ENCODE data around the gene ARHGAP33.
"Not testable (repeated sequence)": the region's sequence is repeated elsewhere in the genome, so short reads cannot be mapped to it uniquely, and the experiment has no call there.

Gene ARHGAP33

DNA sequence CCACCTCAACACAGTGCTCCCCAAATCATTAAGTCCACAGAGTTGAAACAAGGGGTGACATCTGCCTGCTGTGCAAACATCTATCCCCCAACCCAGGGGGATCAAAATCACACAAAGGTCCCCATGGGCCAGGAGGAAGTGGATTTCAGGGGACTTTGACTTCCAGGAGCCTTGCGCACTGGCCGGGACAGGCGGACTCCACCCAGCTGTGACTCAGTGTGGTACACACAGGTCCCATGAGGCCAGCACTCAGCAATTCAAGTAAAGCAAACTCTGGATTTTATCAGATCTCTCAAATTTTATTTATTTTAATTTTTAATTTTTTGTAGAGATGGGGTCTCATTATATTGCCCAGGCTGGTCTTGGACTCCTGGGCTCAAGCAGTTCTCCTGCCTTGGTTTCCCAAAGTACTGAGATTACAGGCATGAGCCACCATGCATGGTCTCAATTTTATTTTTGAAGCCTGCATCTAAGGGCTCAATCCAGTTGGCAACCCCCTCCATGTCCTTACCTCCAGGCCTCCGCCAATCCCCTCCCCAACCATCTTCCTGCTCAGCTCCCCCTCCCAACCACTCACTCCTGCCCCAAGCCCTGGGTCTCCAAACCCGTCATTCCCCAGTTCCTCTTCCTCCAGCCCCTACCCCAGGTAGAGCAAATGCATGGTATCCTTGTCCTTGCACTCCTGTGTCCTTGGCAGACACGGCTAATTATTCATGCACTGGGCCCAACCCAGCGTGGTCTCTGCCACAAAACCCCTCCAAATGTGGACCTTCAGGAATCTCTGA, 18.2 kb downstream of the ARHGAP33 start:
- no peak overlapping the region for H3K4me3 ChIP-seq (ENCODE audit: low read length)
- no peak for TF ChIP-seq ZNF274 (IDR thresholded peaks at IDR 0.05; ENCODE audit: low read depth, low read length)

DNA sequence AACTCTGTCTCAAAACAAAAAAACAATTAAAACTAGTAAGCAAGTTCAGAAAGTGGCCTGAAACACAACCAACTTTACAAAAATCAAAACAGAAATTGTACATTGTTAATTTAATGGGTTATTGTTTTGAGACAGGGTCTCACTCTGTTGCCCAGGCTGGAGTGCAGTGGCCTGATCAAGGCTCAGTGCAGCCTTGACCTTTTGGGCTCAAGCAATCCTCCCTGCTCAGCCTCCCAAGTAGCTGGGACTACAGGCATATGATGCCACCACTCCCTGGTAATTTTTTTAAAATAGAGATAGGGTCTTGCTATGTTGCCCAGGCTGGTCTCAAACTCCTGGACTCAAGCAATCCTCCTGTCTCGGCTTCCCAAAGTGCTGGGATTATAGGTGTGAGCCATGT, 20.2 kb downstream of the ARHGAP33 start:
- not testable (repeated sequence) for H3K4me3 ChIP-seq (ENCODE audit: low read length)

- H3K4me3 ChIP-seq (ENCODE audit: low read length), result no peak overlapping the region
- no peak for TF ChIP-seq ZNF274 (IDR thresholded peaks at IDR 0.05; ENCODE audit: low read depth, low read length)
Measured at GRCh38 chr19:35796645-35797542, 21.5 kb downstream of the ARHGAP33 start.

DNA sequence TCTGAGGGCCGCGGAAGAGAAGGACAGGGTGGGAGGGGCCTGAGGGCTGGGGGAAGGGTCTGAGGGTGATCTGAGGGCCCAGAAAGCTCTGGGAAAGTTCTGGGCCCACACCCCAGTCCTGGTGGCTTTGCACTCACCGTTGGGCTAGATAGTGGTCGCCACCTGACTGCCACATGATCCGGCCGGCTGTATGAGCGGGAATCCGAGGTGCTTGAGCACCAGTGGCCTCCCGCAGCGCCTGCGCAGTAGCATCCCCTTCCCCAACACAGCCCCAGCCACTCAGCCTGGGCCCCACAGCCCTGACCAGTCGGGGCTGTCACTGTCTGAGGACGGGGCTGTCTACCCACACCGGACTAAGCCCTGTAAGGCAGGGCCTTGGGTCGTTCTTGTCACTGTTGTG, 22.3 kb downstream of the ARHGAP33 start:
- TF ChIP-seq ZNF274 (IDR thresholded peaks at IDR 0.05; ENCODE audit: low read depth, low read length), result no peak
- H3K4me3 ChIP-seq (ENCODE audit: low read length), result no peak overlapping the region

DNA sequence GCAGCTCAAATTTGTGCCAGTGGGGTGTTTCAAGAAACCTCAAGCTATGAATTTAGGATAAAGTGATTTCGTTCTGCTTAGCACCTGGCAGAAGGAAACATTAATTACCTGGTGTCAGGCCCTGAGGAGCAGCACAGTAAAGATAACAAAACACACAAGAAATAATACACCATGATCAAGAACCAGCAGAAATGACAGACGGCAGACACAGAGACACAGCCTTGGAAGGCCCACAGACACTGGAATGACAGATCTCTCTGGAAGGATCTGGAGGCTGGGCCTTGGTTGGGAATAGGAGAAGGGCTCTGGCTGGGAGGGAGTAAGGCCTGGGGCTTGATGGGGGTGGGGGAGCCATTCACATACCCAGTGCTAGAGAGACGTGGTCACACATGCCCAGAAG, 26.5 kb downstream of the ARHGAP33 start:
- no peak for TF ChIP-seq ZNF274 (IDR thresholded peaks at IDR 0.05; ENCODE audit: low read depth, low read length)
- H3K4me3 ChIP-seq (ENCODE audit: low read length), result no peak overlapping the region

DNA sequence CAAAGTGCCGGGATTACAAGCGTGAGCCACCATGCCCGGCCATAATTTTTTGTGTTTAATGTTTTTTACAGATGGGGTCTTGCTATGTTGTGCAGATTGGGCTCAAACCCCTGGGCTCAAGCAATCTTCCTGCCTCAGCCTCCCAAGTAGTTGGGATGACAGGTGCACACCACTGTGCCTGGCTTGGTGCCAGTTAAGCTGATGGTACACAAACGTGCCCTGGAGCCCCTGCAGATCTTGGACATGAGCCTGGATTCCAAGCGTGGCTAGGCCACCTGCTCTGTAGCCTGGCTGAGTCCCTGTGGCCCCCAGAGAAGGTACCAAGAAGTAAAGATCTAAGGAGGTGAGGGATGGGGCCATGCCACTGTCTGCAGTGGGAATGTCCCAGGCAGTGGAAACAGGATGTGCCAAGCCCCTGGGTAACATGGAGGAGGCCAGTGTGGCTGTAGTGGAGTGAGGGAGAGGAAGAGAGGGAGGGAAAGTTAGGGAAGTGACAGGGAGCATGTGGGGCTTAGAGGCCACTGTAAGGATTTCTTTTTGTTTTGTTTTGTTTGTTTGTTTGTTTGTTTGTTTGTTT, 30.2 kb downstream of the ARHGAP33 start:
- no peak overlapping the region for H3K4me3 ChIP-seq (ENCODE audit: low read length)
- TF ChIP-seq ZNF274 (IDR thresholded peaks at IDR 0.05; ENCODE audit: low read depth, low read length), result no peak

- no peak overlapping the region for H3K4me3 ChIP-seq (ENCODE audit: low read length)
- no peak for TF ChIP-seq ZNF274 (IDR thresholded peaks at IDR 0.05; ENCODE audit: low read depth, low read length)
Measured at GRCh38 chr19:35806597-35806996, 31.2 kb downstream of the ARHGAP33 start.

GRCh38 chr19:35807633-35808032, 32.3 kb downstream of the ARHGAP33 start:
- no peak overlapping the region for H3K4me3 ChIP-seq (ENCODE audit: low read length)
- no peak for TF ChIP-seq ZNF274 (IDR thresholded peaks at IDR 0.05; ENCODE audit: low read depth, low read length)

DNA sequence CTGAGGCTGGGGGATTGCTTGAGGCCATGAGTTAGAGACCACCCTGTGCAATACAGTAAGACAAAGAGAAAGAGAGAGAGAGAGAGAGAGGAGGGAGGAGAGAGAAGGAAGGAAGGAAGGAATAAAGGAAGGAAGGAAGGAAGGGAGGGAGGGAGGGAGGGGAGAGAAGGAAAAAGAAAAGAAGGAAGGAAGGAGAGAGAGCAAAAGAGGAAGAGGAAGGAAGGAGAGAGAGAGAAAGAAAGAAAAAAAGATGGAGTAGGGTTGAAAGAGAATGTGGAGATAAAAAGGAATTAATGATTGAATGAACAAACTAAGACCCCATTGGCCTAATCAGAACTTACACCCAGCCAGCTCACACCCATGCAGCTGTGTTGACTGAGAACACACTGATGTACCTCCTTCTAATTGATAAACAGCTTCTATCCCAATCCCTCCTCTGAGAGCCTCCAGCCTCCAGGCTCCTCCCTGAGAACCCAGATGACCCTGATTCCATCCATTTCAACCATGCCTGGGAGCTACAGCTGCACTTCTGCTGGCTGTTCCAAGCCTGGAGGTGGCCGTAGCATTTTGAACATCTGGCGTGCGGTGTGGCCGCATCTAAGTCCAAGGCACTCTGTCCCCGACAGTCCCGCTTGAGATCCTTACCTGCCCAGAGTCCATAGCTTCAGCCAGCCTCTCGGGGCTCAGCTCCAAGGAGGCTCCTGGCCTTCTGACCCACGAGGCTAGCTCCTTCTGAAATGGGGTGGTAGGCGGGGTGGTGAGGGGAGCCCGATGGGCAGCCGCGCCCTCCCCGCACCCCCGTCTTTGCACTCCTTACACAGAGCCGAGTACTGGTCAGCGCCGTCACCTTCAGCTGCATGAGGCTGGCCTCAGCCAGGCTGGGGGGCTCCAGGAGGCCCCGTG, 36.2 kb downstream of the ARHGAP33 start:
- TF ChIP-seq ZNF274 (IDR thresholded peaks at IDR 0.05; ENCODE audit: low read depth, low read length), result no peak

GRCh38 chr19:35812220-35813042, 37.1 kb downstream of the ARHGAP33 start, which contains the start of gene PRODH2:
Gene PRODH2 (minus strand): TSS chr19:35812845. CDS start chr19:35812805, 40 bp downstream.
- no peak for TF ChIP-seq ZNF274 (IDR thresholded peaks at IDR 0.05; ENCODE audit: low read depth, low read length)
- no peak within 1 kb of the TSS for H3K4me3 ChIP-seq (ENCODE audit: low read length)

More for the DNA sequence above, 36.2 kb downstream of the ARHGAP33 start:
- H3K4me3 ChIP-seq (ENCODE audit: low read length), result no peak overlapping the region

DNA sequence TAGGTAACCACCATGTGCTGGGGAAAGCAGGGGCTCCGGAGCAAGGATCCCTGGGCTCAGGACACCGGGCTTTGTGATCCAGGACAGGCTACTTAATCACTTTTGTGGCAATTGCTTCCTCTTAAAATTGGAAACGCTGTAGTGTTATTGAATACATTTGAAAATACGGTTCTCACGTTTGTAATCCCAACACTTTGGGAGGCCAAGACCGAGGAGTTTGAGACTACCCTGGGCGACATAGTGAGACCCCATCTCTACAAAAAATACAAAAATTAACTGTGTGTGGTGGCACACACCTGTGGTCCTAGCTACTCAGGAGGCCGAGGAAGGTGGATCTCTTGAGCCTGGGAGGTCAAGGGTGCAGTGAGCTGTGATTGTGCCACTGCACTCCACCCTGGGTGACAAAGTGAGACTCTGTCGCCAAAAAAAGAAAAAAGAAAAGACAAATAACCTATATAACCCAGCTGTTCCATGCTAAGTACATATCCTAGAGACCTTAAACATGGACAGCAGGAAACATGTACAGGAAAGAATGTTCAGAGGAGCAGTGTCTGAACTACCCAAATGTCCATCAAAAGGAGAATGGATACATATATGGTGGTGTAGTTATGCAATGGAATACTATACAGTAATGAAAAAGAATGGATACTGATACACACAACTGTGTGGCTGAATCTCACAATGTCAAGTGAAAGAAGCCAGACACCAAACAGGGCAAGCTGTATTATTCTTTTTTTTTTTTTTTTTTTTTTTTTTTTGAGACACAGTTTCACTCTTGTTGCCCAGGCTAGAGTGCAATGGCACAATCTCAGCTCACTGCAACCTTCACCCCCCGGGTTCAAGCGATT, 37.9 kb downstream of the ARHGAP33 start:
- no peak for TF ChIP-seq ZNF274 (IDR thresholded peaks at IDR 0.05; ENCODE audit: low read depth, low read length)
- H3K4me3 ChIP-seq (ENCODE audit: low read length), result no peak overlapping the region

- H3K4me3 ChIP-seq (ENCODE audit: low read length), result no peak overlapping the region
- no peak for TF ChIP-seq ZNF274 (IDR thresholded peaks at IDR 0.05; ENCODE audit: low read depth, low read length)
Measured at GRCh38 chr19:35816262-35816661, 40.9 kb downstream of the ARHGAP33 start.
